GM21447 (cell line): Measurements from ENCODE around the gene GRIK2.

Experiments used
- ATAC-seq: cut with Tn5 transposase; IDR thresholded peaks from one replicate; pipeline ENCODE4 v1.9.1; 2021; ENCODE audit not compliant: unreplicated experiment

The GRIK2 gene

DNA sequence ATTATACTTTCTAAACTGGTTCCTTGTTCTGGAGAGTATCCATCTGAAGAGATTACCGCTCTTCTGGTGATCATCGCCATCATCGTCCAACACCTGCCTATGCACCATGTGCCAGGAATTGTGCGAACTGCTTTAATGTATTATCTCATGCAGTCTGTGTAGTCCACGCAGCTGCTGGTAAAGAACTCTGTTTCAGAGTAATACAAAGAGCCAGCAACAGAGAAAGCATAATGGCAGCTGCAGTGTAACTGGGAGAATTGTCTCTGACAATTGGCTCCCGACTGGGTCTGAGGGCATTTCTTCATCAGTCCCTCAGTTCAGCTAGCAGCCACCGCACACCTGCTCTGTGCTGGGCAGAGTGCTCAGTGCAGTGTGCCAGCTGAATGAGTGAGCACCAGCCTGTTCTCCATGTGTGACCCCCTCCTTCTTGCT, 383.4 kb downstream of the GRIK2 start:
- no peak for ATAC-seq

DNA sequence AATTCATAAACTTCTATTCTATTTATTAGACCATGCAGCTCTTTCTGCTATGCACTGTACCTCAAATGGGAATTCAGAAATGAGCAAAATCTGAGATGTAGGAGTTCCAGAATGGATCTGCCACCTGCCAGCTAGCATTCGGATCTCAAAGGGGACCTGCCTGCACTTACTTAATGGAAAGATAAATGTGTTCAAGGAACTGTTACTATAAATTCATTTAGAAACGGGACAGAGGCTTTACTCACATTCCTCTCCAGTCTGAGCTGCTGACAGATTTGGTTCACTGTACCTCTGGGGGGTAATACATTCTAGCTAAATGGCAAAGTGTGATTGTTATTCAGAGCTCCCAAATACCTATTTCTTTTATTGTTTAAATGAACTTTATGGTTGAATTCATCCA, 384.1 kb downstream of the GRIK2 start:
- ATAC-seq = no peak

DNA sequence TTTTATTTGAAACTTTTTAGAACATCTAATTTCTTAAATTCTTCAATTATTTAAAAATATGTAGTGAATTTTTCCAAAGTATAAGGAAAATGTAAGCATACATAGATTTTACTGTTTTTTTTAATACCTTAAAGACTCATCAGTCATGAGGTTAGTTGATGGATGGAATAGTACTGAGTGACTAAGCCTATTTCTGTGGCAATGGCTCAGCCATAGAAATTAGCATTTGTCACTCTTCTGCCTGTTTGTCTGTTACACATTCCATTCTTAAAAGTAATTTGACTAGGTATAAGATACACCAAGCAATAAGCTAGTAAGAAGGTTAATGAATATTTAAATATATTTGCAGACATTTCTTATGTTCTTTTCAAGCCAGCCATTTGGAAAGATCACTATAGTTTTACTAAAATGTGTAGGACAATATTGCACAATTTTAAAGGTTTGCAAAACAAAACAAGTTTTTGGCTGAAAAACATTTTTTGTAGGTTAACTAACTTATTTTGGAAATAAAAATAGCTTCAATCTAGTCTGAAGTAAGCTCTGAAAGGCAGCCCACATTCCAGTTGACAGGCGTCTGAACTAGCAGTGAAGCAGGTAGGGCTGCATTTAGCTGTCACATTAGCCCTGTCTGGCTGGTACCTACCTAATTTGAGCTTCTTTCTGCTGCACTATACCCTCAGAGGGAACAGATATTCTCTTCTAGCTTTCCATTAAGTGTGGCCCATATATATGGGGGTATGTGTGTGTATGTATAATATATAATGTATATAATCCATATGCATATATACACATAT, 385.7 kb downstream of the GRIK2 start:
- ATAC-seq = no peak

DNA sequence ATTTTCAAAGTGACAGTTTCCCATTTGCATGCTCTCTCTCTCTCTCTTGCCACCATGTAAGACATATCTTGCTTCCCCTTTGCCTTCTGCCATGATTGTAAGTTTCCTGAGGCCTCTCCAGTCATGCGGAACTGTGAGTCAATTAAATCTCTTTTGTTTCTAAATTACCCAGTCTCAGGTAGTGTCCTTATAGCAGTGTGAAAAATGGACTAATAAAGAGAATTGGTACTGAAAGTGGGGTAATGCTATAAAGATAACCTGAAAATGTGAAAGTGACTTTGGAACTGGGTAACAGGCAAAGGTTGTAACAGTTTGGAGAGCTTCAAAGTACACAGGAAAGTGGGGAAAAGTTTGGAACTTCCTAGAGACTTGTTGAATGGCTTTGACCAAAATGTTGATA, 389.8 kb downstream of the GRIK2 start:
- ATAC-seq = no peak

DNA sequence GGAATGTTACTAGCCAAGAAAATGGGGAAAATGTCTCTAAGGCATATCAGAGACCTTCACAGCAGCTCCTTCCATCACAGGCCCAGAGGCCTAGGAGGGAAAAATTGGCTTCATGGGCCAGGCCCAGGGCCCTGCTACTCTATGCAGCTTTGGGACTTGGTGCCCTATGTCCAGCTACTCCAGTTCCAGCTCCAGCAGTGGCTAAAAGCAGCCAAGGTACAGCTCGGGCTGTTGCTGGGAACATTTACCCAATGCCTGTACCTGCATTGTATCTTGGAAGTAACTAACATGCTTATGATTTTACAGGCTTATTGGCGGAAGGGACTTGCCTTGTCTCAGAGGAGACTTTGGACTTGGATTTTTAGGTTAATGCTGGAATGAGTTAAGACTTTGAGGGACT, 390.6 kb downstream of the GRIK2 start:
- ATAC-seq = no peak

DNA sequence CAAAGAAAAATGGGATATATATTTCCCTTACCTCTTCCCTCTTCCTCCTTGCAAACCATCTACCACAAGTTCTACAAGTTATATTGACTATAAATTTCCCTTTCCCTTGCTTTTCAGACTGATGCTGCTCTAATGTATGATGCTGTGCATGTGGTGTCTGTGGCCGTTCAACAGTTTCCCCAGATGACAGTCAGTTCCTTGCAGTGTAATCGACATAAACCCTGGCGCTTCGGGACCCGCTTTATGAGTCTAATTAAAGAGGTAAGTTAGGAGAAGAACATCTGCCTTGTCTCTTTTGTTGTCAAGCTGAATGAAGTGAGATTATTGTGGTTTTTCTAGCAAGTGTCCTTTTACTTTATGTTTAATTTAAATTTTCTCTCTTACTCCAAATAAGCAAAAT, 406.0 kb downstream of the GRIK2 start:
- no peak for ATAC-seq

DNA sequence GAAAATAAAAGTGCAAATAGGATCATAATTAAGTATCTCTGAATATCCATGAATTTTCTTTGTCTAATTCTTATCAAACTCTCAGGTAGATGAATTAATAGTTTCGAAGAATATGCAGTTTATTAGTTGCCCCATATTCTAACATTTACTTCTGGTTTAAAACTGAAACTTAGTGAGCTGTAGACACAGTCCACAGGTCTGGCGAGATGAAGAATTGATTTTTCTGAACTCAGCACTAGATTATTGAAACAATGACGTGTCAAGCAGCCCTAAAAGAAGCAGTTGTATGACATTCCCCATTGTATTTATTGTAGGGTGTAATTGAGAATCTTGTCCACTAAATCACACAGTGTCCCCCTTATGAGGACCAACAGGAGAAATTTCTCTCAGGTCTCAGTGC, 407.1 kb downstream of the GRIK2 start:
- ATAC-seq = no peak

DNA sequence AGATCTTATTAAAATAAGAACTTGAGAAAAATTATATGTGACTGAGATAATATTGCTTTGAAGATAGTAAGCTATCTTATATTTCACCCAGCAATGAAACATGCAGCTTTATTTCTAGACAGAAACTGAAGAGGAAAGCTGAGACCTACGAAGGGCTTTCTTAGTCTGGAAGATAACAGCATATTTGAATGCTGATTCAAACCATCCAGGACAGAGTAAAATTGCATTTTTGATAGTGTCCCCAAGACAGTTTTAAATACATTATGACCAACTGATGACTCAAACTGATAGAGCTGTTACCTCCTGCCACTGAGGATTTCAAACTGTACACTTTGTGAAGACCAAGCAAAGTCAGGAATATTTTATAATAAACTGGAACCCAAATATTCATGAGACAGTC, 409.6 kb downstream of the GRIK2 start:
- no peak for ATAC-seq

DNA sequence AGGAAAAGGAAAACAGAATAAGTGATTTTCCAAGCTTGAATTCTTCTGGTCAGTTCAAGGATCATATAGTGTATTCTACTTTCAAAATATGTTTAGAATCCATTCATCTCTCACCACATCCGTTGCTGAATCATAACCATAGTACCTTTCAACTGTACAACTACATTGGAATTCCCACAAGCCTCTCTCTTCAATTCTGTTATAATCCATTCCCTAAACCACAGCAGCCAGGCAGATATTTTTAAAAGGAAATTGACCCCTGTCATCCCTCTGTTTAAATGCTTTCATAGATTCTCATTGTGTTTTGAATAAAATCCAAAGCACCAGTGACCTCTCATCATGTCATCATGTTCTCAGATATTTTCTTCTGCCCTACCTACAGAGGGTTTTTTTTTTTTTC, 412.7 kb downstream of the GRIK2 start:
- ATAC-seq = no peak

DNA sequence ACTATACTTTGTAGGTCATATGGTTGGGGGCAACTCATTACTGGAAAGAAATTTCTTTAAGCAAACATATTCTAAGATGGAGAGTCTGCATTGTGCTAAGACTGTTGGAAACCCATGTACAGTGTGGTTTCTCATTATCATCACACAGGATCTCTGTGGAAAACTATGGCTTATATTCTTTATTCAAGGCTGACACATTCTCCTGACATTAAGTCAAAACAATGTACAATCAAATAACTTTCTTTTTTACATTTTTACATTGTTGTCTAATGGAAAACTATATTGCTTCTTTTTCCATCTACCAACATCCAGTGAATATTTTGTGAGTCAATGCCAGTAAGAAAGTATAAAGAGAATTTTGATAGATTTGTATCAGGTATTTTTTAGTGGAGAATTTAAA, 417.6 kb downstream of the GRIK2 start:
- no peak for ATAC-seq

DNA sequence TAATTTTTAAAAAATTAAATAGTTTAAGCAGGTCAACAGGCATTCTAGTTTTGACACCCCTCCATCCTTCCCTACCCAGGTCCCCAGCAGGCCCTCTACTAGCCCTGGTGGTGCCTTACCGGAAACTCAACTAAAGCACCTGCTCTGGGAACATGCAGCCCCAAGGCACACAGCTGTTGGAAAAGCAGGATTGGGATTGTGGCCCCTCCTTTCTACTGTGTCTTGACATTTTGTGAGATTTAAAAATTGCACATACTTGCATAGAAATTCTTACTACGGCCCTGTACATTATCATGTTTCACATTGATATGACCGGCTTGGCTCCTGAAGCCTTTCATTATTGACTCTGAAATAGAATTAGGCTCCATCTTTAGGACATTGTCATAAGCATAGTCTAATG, 423.2 kb downstream of the GRIK2 start:
- no peak for ATAC-seq

DNA sequence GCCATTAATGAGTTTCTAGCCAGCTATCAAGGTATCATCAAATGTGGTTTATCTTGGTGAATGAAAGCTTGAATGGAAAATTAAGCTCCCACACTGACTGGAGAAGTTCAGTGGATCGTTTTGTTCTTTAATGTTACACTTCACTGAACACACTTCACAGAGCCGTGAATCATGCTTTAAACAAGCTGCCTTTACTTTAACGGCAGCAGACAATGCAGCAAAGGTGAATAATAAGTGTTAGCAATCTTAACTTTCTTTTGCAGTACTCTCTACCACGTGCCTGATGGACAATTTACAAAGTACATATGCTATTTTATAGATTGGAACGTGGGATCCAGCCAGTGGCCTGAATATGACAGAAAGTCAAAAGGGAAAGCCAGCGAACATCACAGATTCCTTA, 424.5 kb downstream of the GRIK2 start:
- ATAC-seq = no peak

DNA sequence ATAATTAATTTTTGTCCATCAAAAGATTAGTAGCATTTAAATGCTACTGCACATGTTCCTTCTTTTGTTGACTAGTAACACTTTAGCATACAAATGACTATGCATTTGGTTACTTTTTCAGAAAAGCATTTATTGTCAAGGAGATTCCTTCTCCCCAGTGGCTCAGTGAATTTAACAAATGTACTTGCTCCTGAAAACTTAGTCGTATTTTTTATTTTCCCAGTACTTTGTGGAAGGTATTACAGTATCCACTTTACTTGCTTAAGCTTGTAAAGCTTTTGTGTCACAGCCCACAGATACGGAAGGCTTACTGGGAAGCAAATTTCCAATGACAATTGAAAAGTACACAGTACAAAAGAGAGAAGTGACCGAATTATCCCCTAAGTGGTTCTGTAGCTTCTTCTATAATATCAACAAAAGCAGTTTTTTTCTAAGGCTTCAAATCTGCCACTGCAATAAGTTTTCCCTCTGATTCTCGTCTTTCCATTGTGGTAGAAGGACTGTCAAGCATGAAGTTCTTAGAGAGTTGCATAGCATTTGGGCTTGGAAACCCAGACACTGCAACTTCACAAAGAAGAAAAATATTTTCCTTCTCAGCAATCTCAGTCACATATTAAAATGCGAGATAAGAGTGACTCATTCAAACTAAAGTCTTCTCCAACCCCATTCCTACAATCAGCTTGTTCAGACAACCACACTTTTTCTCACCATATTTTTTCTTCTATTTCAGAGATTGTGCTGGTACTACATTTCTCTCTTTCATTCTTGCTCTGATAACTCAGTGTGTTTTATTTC, 431.2 kb downstream of the GRIK2 start:
- no peak for ATAC-seq

DNA sequence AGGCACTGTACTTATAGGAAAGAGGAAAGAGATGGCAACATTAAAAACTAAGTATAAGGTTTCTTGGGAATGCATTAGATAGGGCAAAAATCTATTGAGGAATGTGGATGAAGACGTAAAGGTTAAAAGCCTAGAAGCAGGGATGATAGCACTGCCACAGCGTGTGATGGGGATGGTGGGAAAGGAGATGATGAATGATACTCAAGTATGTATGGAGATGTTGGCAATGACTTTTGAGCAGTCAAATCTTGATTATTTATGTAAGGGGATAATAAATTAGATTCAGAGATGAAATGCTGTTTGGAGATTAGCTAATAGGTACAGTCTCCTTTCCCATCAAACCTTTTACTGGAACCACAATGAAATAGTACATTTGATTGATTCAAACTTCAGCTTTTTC, 432.8 kb downstream of the GRIK2 start:
- ATAC-seq = no peak

DNA sequence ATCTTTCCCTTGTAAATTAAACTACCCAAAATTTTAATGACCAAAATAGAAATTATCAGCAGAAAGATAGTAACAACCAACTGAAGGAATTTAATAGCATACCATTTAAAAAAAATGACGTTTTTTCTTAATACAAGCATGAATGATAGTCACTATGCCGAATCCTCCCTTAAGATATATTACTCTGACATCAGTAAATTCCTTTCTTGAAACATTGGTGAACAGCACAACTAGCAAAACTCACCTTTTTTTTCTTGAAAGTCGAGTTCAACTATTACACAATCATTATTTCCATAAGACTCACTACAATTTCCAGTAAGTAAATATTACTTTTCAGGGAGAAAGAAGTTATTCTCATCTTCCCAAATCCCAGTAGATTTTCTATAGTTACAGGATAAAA, 433.2 kb downstream of the GRIK2 start:
- no peak for ATAC-seq

DNA sequence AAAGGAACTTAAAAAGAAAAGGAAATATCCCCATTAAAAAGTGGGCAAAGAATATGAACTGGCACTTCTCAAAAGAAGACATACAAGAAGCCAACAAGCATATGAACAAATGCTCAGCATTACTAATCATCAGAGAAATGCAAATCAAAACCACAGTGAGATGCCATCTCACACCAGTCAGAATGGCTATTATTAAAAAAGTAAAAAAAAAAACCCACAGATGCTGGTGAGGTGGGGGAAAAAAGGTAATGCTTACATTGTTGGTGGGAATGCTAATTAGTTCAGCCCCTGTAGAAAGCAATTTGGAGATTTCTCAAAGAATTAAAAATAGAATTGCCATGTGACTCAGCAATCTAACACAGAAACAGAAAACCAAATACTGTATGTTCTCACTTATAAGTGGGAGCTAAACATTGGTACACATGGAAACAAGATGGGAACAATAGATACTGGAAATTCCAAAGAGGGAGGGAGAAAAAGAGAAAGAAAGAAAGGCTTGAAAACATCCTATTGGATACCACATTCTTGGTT, 437.1 kb downstream of the GRIK2 start:
- ATAC-seq = no peak

DNA sequence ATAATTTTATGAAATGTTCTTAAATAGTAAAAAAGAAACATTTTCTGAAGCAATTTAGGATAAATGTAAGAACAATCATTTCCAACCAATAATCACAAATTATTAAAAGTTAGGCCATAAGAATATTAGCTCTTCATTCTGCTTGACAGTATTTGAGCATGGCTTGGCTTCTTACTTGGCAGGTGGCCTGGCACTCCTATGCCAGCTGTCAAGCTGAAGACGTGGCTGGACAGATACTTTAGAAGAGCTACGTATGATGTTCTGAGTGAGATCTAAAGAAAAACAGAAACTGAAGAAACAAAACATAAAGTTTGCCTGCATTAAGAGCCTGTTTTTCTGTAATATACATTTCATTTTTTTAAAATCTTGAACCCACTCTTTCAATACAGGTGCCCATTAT, 438.9 kb downstream of the GRIK2 start:
- ATAC-seq = no peak

DNA sequence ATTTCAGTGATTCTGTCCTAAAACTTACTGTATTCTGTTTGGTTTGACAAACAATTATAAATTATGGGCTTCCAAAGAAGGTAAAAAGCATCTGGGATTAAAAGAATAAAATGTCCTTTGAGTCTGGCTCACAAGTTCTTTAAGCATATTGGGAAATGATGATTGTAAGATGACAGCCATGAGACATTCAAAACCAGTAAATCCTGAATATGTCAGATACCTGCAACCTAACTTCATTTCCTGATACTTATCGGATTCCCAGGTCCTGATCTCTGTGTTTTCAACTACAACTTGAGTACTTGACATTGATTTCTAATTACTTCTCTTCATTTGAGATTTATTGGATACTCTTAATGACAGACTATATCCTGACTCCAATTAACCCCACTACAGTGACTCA, 446.6 kb downstream of the GRIK2 start:
- ATAC-seq = no peak

DNA sequence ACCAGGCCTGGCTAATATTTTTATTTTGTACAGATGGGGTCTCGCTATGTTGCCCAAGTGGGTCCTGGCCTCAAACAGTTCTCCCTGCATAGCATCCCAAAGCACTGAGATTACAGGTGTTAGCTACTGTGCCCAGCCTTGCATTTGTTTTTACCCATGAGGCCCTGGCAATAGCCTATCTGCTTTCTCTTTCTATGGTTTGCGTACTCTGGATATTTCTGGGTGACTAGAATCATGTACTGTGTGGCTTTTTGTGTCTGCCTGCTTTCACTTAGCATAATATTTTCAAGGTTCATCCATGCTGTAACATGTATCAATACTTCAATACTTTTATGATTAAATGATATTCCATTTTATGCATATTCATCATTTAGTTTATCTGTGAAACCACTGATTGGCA, 451.7 kb downstream of the GRIK2 start:
- ATAC-seq = no peak

DNA sequence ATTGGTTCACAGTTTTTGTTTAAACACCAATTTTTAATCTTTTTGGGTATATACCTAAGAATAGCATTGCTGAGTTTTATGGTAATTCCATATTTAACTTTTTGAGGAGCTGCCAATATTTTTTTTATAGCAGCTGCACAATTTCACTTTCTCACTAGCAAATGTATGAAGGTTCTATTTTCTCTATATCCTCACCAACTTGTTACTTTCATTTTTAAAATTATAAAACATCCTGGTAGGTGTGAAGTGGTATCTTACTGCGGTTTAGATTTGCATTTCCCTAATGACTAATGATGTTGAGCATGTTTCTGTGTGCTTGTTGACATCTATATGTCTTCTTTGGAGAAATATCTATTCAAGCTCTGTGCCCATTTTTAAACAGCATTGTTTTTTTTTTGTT, 452.1 kb downstream of the GRIK2 start:
- ATAC-seq = peak; percentile 81

DNA sequence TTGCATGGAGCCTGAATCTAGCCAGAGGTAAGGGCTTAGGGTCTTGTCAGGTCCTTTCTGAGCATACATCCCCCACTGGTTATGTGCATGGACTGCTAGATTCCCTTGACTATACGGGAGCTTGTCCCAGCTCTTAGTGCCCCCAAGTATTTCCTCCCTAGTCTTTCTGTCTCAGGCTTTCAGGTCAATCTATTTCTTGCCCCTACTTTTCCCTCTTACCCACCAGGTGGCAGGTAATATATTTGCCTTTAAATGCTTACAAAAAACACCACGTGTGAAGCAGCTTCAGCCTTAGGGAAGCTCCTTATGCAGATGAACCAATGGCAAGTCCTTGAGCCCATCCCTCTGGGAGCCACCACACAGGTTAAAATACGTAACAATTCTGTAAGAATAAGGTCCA, 454.2 kb downstream of the GRIK2 start:
- no peak for ATAC-seq

DNA sequence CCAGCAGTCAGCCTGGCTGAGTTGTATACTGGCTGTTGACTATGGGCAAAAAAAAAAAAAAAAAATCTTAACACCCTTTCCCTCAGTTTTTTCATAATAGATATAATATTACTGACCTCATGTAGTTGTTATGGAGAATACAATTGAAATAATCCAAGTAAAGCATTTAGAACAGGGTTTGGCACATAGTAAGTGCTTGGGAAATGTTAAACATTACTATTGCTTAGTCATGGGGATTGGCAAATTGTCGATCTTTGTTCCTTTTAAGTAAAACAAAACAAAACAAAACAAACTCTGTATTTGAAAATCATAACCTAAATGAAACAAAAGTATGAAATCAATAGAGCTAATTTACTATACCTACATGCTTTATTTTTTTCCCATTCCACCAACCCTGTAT, 458.4 kb downstream of the GRIK2 start:
- ATAC-seq = no peak
